Activated CD8-positive, alpha-beta T cell treated with anti-CD3 and anti-CD28 coated beads for 36 hours (primary cell): ENCODE data around the gene LPCAT3. TPM values are rescaled to one million over a fixed set of nuclear protein-coding genes. Genes with fewer than 3 reads are reported as not detected.

Experiments used
- ATAC-seq: fragments of 200-7000 bp; cut with Tn5 transposase; one replicate; pipeline ENCODE4 v1.10.0; 2021; ENCODE audit warnings: mild to moderate bottlenecking, moderate library complexity
- CTCF ChIA-PET: fragments of 350-600 bp; sonication (Branson Sonifier 250); formaldehyde crosslinking; loops from one replicate; lab custom pipeline; 2021; ENCODE audit warnings: antibody characterized with exemption; lab: Charles Lee
- POLR2A ChIA-PET: fragments of 350-600 bp; sonication (Branson Sonifier 250); formaldehyde crosslinking; loops from one replicate; lab custom pipeline; 2021; ENCODE audit warnings: antibody characterized with exemption; lab: Charles Lee
- DNase-seq: peaks from one replicate; pipeline ENCODE4 v3.0.0-alpha.2; 2020
- H3K27ac Mint-ChIP-seq: one replicate; pipeline ENCODE4 v1.8.0; 2021; ENCODE audit warnings: mild to moderate bottlenecking, mixed read lengths
- H3K27me3 Mint-ChIP-seq: one replicate; pipeline ENCODE4 v1.8.0; 2021; ENCODE audit warnings: mixed read lengths
- H3K36me3 Mint-ChIP-seq: one replicate; pipeline ENCODE4 v1.8.0; 2021; ENCODE audit warnings: low read depth, mixed read lengths
- H3K4me1 Mint-ChIP-seq: one replicate; pipeline ENCODE4 v1.8.0; 2021; ENCODE audit warnings: low read depth, mixed read lengths
- H3K4me3 Mint-ChIP-seq: one replicate; pipeline ENCODE4 v1.8.0; 2021; ENCODE audit warnings: mild to moderate bottlenecking, moderate library complexity, mixed read lengths
- H3K9me3 Mint-ChIP-seq: one replicate; pipeline ENCODE4 v1.8.0; 2021; ENCODE audit warnings: mixed read lengths
- CTCF ChIP-seq: fragments of 200-600 bp; IDR thresholded peaks from one replicate; pipeline ENCODE4 v1.8.0; 2022; ENCODE audit warnings: antibody characterized with exemption, mild to moderate bottlenecking
- intact Hi-C: fragments of 100-400 bp; cut with micrococcal nuclease; formaldehyde crosslinking; loops from one replicate; pipeline ENCODE4 v1.10.0; 2022
- total RNA-seq, 2 experiments: library from RNA; stranded (reverse); gene quantifications; one replicate each; pipeline ENCODE4 v1.2.3, GENCODE V29; 2021

The LPCAT3 gene
- total RNA-seq, 2 experiments from 2014 or later = 17.3 to 18.1 TPM

DNA sequence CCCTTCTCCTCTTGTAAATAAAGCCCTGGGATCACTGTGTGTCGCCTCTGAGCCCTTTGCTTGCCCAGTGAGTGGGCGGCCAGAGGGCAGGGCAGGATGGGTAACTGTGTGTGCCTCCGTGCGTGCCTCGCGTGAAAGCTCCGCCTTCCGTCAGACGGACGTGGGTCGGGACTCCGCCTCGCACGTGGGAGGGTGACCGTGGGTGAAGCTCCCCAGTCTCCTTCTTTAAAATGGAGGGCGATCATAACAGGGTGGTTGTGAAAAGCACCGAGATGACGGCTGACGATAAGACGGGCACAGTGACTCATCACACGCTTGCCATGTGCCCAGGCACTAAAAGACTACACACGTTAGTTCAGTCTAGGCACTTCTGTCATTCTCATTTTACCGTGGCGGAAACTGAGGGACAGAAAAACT, 57.0 kb downstream of the LPCAT3 start:
- Mint-ChIP-seq H3K27me3 (no peaks in the 10 kb centered on the region), H3K4me3 (peak overlapping the region; percentile 95), H3K27ac (peak overlapping the region; percentile 93), H3K36me3 (peaks cover 69% of the 10 kb centered on the region), H3K9me3 (no peaks in the 10 kb centered on the region), H3K4me1 (peaks cover 87% of the 10 kb centered on the region)
- ChIA-PET POLR2A (interaction anchor here (1.0 to 25.2 kb wide), 7 partner anchors 12 to 159 kb away, joined by 3 to 1266 read pairs (median 3); partner anchors contain the start of genes ATN1, C12orf57, PTPN6 and RNU7-1), CTCF (interaction anchor here (0.8 to 13.5 kb wide), 8 partner anchors 19 to 92 kb away, joined by 3 to 460 read pairs (median 4); partner anchors contain the start of genes C12orf57, PTPN6, RNU7-1 and SPSB2)
- intact Hi-C loops = loop anchor here (2.0 kb wide), 1 partner anchor 16 kb away; the partner anchor contains the start of gene C12orf57
- no peak for TF ChIP-seq CTCF
- DNase-seq (peak; percentile 97), ATAC-seq (peak; percentile 68)

- ATAC-seq = peak; percentile 16
Observed at GRCh38 chr12:6960593-6961277, 57.5 kb downstream of the LPCAT3 start.

DNA sequence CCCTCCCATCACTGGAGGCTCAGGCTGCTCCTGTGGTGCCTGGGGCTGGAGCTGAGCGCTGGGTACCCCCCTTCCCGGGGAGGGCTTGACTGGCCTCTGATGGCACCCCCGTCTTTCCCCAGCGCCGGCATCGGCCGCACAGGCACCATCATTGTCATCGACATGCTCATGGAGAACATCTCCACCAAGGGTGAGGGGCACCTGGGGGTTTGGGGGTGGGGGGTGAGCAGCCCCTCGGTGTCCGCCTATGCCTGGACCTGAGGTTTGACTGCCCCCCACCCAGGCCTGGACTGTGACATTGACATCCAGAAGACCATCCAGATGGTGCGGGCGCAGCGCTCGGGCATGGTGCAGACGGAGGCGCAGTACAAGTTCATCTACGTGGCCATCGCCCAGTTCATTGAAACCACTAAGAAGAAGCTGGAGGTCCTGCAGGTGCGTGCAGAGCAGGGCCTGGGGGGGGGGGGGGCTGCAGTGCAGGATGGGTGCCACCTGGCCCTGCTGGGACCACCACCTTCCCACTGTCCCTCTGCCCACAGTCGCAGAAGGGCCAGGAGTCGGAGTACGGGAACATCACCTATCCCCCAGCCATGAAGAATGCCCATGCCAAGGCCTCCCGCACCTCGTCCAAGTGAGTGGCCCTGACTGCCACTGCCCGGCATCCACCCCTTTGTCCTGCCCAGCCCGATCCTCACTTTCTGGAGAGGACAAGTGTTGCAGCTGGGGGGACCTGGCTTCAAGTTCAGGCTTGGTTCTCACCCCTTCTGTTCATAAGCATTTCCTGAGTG, 58.3 kb downstream of the LPCAT3 start:
- CTCF ChIA-PET = interaction anchor here (0.7 to 13.5 kb wide), 11 partner anchors 8 to 91 kb away, joined by 3 to 460 read pairs (median 4); partner anchors contain the start of genes C12orf57, PTPN6, RNU7-1 and SPSB2
- Mint-ChIP-seq H3K27me3 (no peaks in the 10 kb centered on the region), H3K36me3 (peaks cover 72% of the 10 kb centered on the region), H3K27ac (peak overlapping the region; percentile 93), H3K4me3 (peak overlapping the region; percentile 95), H3K4me1 (peaks cover 89% of the 10 kb centered on the region), H3K9me3 (no peaks in the 10 kb centered on the region)
- intact Hi-C loops = loop anchor here (2.0 kb wide), 1 partner anchor 15 kb away; the partner anchor contains the start of gene C12orf57
- no peak for ATAC-seq
- no peak for TF ChIP-seq CTCF
- POLR2A ChIA-PET = interaction anchor here (0.6 to 25.2 kb wide), 10 partner anchors 8 to 516 kb away, joined by 3 to 1266 read pairs (median 4); partner anchors contain the start of genes ATN1, C12orf57, EMG1 and PTPN6
- no peak for DNase-seq

More at GRCh38 chr12:6960593-6961277, 57.5 kb downstream of the LPCAT3 start:
- H3K9me3 Mint-ChIP-seq = no peaks in the 10 kb centered on the region
- peak overlapping the region; percentile 93 for H3K27ac Mint-ChIP-seq
- DNase-seq = peak; percentile 68
- peaks cover 90% of the 10 kb centered on the region for H3K4me1 Mint-ChIP-seq
- ChIA-PET CTCF (interaction anchor here (1.0 to 13.5 kb wide), 7 partner anchors 8 to 88 kb away, joined by 3 to 460 read pairs (median 4); partner anchors contain the start of genes C12orf57, PTPN6, RNU7-1 and SPSB2), POLR2A (interaction anchor here (0.9 to 25.2 kb wide), 8 partner anchors 10 to 147 kb away, joined by 3 to 1266 read pairs (median 5); partner anchors contain the start of genes ATN1, C12orf57, EMG1 and PTPN6)
- peak; percentile 20 for TF ChIP-seq CTCF
- peak overlapping the region; percentile 95 for H3K4me3 Mint-ChIP-seq
- no peaks in the 10 kb centered on the region for H3K27me3 Mint-ChIP-seq
- intact Hi-C loops = loop anchor here (2.0 kb wide), 1 partner anchor 16 kb away; the partner anchor contains the start of gene C12orf57
- peaks cover 72% of the 10 kb centered on the region for H3K36me3 Mint-ChIP-seq

DNA sequence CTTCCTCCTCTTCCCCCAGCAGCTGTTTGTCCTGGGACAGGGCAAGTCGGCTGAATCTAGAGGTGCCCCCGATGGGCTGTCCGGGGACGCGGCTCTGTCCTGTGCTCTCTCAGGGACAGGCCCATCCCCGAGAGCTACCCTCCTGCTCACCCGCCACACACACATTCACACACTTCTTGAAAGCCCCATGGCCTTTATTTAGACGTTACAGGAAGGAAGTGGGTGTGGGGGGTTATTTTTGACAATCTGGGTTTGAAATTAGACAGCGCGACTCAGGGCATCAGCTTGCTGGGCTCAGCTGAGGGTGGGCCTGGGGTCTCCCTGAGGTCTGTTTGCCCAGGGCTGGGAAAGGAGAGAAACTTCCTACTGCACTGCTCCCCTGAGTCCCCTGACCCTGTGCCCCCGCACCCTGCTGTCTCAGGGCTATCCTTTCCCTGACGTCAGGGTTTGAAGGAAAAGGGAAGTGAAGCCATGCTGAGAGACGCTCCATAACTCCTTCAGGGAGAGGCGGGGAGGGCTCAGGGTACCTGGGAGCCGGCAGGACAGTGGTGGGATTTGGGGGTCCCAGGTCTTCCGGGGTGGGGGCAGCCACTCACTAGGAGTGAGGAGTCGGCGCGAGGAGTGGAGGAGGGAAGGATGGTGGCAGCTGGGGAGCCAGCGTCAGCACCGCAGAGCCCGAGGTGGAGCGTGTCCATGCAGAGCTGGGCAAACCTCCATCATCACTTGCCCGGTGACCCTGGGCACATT, 59.0 kb downstream of the LPCAT3 start:
- ATAC-seq = peak; percentile 37
- DNase-seq = peak; percentile 85
- H3K27me3 Mint-ChIP-seq = no peaks in the 10 kb centered on the region
- peak overlapping the region; percentile 93 for H3K27ac Mint-ChIP-seq
- no peak for TF ChIP-seq CTCF
- ChIA-PET POLR2A (interaction anchor here (0.5 to 25.2 kb wide), 10 partner anchors 9 to 516 kb away, joined by 3 to 1266 read pairs (median 4); partner anchors contain the start of genes ATN1, C12orf57, PTPN6 and RNU7-1), CTCF (interaction anchor here (0.7 to 13.5 kb wide), 8 partner anchors 9 to 150 kb away, joined by 3 to 460 read pairs (median 5); partner anchors contain the start of genes C12orf57, PTPN6, RNU7-1 and SPSB2)
- H3K4me1 Mint-ChIP-seq = peaks cover 89% of the 10 kb centered on the region
- intact Hi-C loops = no loop called here
- H3K36me3 Mint-ChIP-seq = peaks cover 73% of the 10 kb centered on the region
- no peaks in the 10 kb centered on the region for H3K9me3 Mint-ChIP-seq
- H3K4me3 Mint-ChIP-seq = peak overlapping the region; percentile 95
